Endothelial cell of umbilical vein (primary cell): ENCODE measurements around the gene GP9. TPM values are rescaled to one million over a fixed set of nuclear protein-coding genes. Genes with fewer than 3 reads are reported as not detected.

Experiments used
- BruUV-seq: library from RNA; stranded (reverse); fragments of 400-500 nt; replicated peaks from 2 replicates; lab custom pipeline; 2021; lab: Mats Ljungman, UMichigan
- CTCF ChIA-PET: fragments of 300-600, 350-600 bp; sonication (Branson Sonifier 250); formaldehyde crosslinking; loops from one replicate; lab custom pipeline; 2021; ENCODE audit warnings: antibody characterized with exemption, inconsistent platforms; lab: Charles Lee
- POLR2A ChIA-PET: fragments of 300-600, 350-600 bp; sonication (Branson Sonifier 250); formaldehyde crosslinking; loops from one replicate; lab custom pipeline; 2021; ENCODE audit warnings: antibody characterized with exemption, inconsistent platforms; lab: Charles Lee
- DNase-seq: peaks from one replicate; pipeline ENCODE4 v3.0.0-alpha.2; 2011; ENCODE audit warnings: low read depth, low spot score
- FAIRE-seq: peaks from 2 replicates; lab custom pipeline; 2011; peaks lifted over from hg19 to GRCh38; lab: Jason Lieb, UNC
- H2AFZ ChIP-seq: 2 replicates; pipeline ENCODE4 v1.6.0; 2012; ENCODE audit warnings: low read depth, low read length, control low read depth, inconsistent platforms
- H3K27ac ChIP-seq: 2 replicates; pipeline ENCODE4 v1.5.1; 2011; ENCODE audit warnings: low read depth, mild to moderate bottlenecking, control low read depth, low read length, moderate library complexity; ENCODE audit not compliant: insufficient read depth
- H3K27me3 ChIP-seq, 2 experiments: 2 replicates each; pipeline versions ENCODE4 v1.6.0 to v1.6.1; 2011; ENCODE audit warnings: low read length in 2 of 2, mixed read lengths in 1 of 2; ENCODE audit not compliant: control insufficient read depth in 2 of 2, insufficient read depth in 2 of 2
- H3K36me3 ChIP-seq, 2 experiments: 2 replicates in 1 of 2; 3 replicates in 1 of 2; pipeline ENCODE4 v1.5.1; 2011; ENCODE audit warnings: low read length in 2 of 2, mild to moderate bottlenecking in 1 of 2, moderate library complexity in 1 of 2; ENCODE audit not compliant: control insufficient read depth in 2 of 2, insufficient read depth in 2 of 2; ENCODE audit errors: extremely low read depth in 1 of 2
- H3K4me1 ChIP-seq: 3 replicates; pipeline ENCODE4 v1.5.1; 2011; ENCODE audit warnings: mild to moderate bottlenecking, low read length; ENCODE audit not compliant: control insufficient read depth, insufficient read depth; ENCODE audit errors: extremely low read depth
- H3K4me2 ChIP-seq: 2 replicates; pipeline ENCODE4 v1.6.1; 2011; ENCODE audit warnings: low read length, control low read depth, mixed read lengths; ENCODE audit not compliant: insufficient read depth
- H3K4me3 ChIP-seq, 3 experiments: fragments of 200-600 bp in 1 of 3; sonication (generic), shearing (Covaris generic) in 1 of 3; replicated peaks in 1 of 3; 2 replicates each; pipeline ENCODE4 v1.5.1; 2011 to 2016; ENCODE audit warnings: control low read depth in 3 of 3, low read length in 3 of 3, mild to moderate bottlenecking in 2 of 3, inconsistent platforms in 1 of 3, low read depth in 1 of 3, moderate library complexity in 1 of 3; ENCODE audit not compliant: insufficient read depth in 1 of 3
- H3K79me2 ChIP-seq: 2 replicates; pipeline ENCODE4 v1.6.0; 2012; ENCODE audit warnings: low read length, inconsistent platforms; ENCODE audit not compliant: control insufficient read depth, insufficient read depth
- H3K9ac ChIP-seq: replicated peaks from 2 replicates; pipeline ENCODE3; 2011; ENCODE audit warnings: low read length, control low read depth; ENCODE audit not compliant: insufficient read depth; ENCODE audit errors: extremely low read depth
- H3K9me1 ChIP-seq: replicated peaks from 3 replicates; pipeline ENCODE4 v1.6.0; 2011; ENCODE audit warnings: mild to moderate bottlenecking, low read length; ENCODE audit not compliant: control insufficient read depth, insufficient read depth; ENCODE audit errors: extremely low read depth
- H3K9me3 ChIP-seq: replicated peaks from 2 replicates; pipeline ENCODE4 v1.5.1; 2012; ENCODE audit warnings: low read length, inconsistent platforms; ENCODE audit not compliant: control insufficient read depth, insufficient read depth
- H4K20me1 ChIP-seq: replicated peaks from 2 replicates; pipeline ENCODE3; 2011; ENCODE audit warnings: mild to moderate bottlenecking, low read length; ENCODE audit not compliant: control insufficient read depth, insufficient read depth; ENCODE audit errors: extremely low read depth
- EZH2 ChIP-seq: IDR thresholded peaks from 2 replicates; pipeline ENCODE4 v1.6.1; 2012; ENCODE audit warnings: borderline replicate concordance, low read depth, mild to moderate bottlenecking, moderate library complexity, low read length, inconsistent platforms; ENCODE audit not compliant: severe bottlenecking
- FOS ChIP-seq: IDR thresholded peaks from 2 replicates; pipeline ENCODE4 v1.6.1; 2011; ENCODE audit warnings: mild to moderate bottlenecking, low read length, moderate library complexity, borderline replicate concordance; ENCODE audit not compliant: insufficient read depth
- GATA2 ChIP-seq: IDR thresholded peaks from 2 replicates; pipeline ENCODE4 v1.7.0; 2011; ENCODE audit warnings: low read depth, mild to moderate bottlenecking, moderate library complexity, mixed read lengths, low read length; ENCODE audit not compliant: insufficient read length, insufficient read depth
- JUN ChIP-seq: IDR thresholded peaks from 2 replicates; pipeline ENCODE4 v1.6.1; 2011; ENCODE audit warnings: borderline replicate concordance, low read depth; ENCODE audit not compliant: insufficient read length, insufficient read depth
- MYC ChIP-seq: IDR thresholded peaks from one replicate; pipeline ENCODE4 v1.6.1; 2011; ENCODE audit warnings: mild to moderate bottlenecking, low read depth, low read length
- POLR2A ChIP-seq: IDR thresholded peaks from 2 replicates; pipeline ENCODE4 v1.6.1; 2012; ENCODE audit warnings: low read depth, mild to moderate bottlenecking, control low read depth, low read length
- POLR2AphosphoS5 ChIP-seq: IDR thresholded peaks from 2 replicates; pipeline ENCODE4 v1.6.1; 2012; ENCODE audit warnings: low read depth, mild to moderate bottlenecking, control low read depth, low read length, moderate library complexity; ENCODE audit not compliant: insufficient read depth
- dilution Hi-C: fragments of 300-500 bp; cut with MboI; formaldehyde crosslinking; loops from one replicate; pipeline ENCODE4 v1.15.0; 2019; ENCODE audit warnings: low sequenced_read_pairs; ENCODE audit not compliant: extremely low pct_ligation_motif_present
- intact Hi-C: fragments of 100-400 bp; cut with micrococcal nuclease; formaldehyde crosslinking; loops from one replicate; pipeline ENCODE4 v1.10.0; 2022
- polyA plus RNA-seq, 4 experiments: library from polyadenylated mRNA; depleted of rRNA in 3 of 4; stranded (reverse) in 3 of 4; unstranded in 1 of 4; fragments of >200 nt; gene quantifications; 2 replicates each; pipeline versions ENCODE4 v1.2.1 to v1.2.3, GENCODE V29; 2011 to 2012; ENCODE audit warnings: missing spikeins in 1 of 4
- total RNA-seq: library from RNA; stranded (reverse); gene quantifications from 2 replicates; pipeline ENCODE4 v1.2.3, GENCODE V29; 2021
- TF ChIP-seq, protein P1 (sequence below), 2 donors: IDR thresholded peaks; 1 replicate in 1 of 2; 2 replicates in 1 of 2; pipeline ENCODE4 v1.5.1; 2011; ENCODE audit warnings: low read length in 2 of 2, mild to moderate bottlenecking in 2 of 2, moderate library complexity in 2 of 2, control low read depth in 1 of 2, inconsistent platforms in 1 of 2, low read depth in 1 of 2; ENCODE audit not compliant: insufficient read depth in 1 of 2; ENCODE audit errors: extremely low read depth in 1 of 2
- TF ChIP-seq, protein P2 (sequence below): IDR thresholded peaks from 2 replicates; pipeline ENCODE4 v1.6.1; 2011; ENCODE audit not compliant: insufficient read depth, insufficient read length

The GP9 gene
- total and polyA plus RNA-seq, 2 donors (not counting 3 experiments of a cell fraction or from before 2014, with no cell fraction given): not detected

DNA sequence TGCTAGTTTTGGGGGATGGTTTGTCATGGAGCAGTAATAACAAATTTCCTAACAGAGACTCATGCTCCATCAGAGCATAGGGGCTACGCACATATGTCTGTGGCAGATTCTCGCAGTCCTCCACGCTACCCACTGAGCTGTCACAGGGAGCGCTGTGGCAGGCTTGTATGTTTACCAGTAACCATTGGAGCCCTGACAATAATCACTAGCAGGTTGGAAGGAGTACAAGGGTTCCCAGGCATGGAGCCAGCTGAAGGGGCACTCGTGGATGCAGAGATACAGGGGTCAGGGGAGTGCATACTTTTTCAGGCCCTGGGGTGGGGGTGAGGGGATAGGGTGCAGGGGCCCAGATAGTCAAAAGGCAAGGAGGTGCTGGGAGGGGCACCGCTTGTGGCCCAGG is 7.9 kb upstream of the GP9 start:
- POLR2A ChIA-PET: no interaction called here
- CTCF ChIA-PET: interaction anchor here (1.1 to 6.1 kb wide), 17 partner anchors 10 to 372 kb away, joined by 3 to 121 read pairs (median 13); partner anchors contain the start of gene RAB43
- no peak overlapping the region for H3K4me2 ChIP-seq
- no peaks in the 10 kb centered on the region for H3K36me3 ChIP-seq
- FAIRE-seq (no peak), DNase-seq (peak; percentile 73)
- H3K9me1 ChIP-seq: no peaks in the 10 kb centered on the region
- no peak overlapping the region for H3K27ac ChIP-seq
- no TSS peak for BruUV-seq
- no peak overlapping the region for H2AFZ ChIP-seq
- no peaks in the 10 kb centered on the region for H4K20me1 ChIP-seq
- dilution Hi-C loops: no loop called here
- TF ChIP-seq POLR2AphosphoS5 (no peak), JUN (no peak), MYC (no peak), FOS (no peak), EZH2 (no peak), POLR2A (no peak), GATA2 (no peak)
- TF ChIP-seq, protein P1, sequence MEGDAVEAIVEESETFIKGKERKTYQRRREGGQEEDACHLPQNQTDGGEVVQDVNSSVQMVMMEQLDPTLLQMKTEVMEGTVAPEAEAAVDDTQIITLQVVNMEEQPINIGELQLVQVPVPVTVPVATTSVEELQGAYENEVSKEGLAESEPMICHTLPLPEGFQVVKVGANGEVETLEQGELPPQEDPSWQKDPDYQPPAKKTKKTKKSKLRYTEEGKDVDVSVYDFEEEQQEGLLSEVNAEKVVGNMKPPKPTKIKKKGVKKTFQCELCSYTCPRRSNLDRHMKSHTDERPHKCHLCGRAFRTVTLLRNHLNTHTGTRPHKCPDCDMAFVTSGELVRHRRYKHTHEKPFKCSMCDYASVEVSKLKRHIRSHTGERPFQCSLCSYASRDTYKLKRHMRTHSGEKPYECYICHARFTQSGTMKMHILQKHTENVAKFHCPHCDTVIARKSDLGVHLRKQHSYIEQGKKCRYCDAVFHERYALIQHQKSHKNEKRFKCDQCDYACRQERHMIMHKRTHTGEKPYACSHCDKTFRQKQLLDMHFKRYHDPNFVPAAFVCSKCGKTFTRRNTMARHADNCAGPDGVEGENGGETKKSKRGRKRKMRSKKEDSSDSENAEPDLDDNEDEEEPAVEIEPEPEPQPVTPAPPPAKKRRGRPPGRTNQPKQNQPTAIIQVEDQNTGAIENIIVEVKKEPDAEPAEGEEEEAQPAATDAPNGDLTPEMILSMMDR (IDR thresholded peaks at IDR 0.05; ENCODE audit: extremely low read depth in 1 of 2, insufficient read depth in 1 of 2, low read depth in 1 of 2, low read length in 2 of 2): no peak
- TF ChIP-seq, protein P2, sequence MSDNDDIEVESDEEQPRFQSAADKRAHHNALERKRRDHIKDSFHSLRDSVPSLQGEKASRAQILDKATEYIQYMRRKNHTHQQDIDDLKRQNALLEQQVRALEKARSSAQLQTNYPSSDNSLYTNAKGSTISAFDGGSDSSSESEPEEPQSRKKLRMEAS: no peak
- H3K27me3 ChIP-seq: no peaks in the 10 kb centered on the region
- H3K9me3 ChIP-seq: no peaks in the 10 kb centered on the region
- peaks cover 15% of the 10 kb centered on the region for H3K4me1 ChIP-seq
- H3K79me2 ChIP-seq: no peaks in the 10 kb centered on the region
- H3K4me3 ChIP-seq: no peak overlapping the region
- H3K9ac ChIP-seq: no peak overlapping the region
- intact Hi-C loops: loop anchor here (1.0 kb wide), 4 partner anchors 68 to 193 kb away; partner anchors contain the start of gene ISY1
